ENCODE data around the gene GBX2.
"Not testable (repeated sequence)": the region's sequence is repeated elsewhere in the genome, so short reads cannot be mapped to it uniquely, and the experiment has no call there.

The GBX2 gene

GRCh38 chr2:236157815-236158498 is 10.2 kb downstream of the GBX2 start:
- in situ Hi-C loops (cut with HindIII; ENCODE audit: low sequenced_read_pairs) = no loop called here

GRCh38 chr2:236157366-236157765 is 10.8 kb downstream of the GBX2 start:
- in situ Hi-C loops (cut with HindIII; ENCODE audit: low sequenced_read_pairs) = no loop called here

DNA sequence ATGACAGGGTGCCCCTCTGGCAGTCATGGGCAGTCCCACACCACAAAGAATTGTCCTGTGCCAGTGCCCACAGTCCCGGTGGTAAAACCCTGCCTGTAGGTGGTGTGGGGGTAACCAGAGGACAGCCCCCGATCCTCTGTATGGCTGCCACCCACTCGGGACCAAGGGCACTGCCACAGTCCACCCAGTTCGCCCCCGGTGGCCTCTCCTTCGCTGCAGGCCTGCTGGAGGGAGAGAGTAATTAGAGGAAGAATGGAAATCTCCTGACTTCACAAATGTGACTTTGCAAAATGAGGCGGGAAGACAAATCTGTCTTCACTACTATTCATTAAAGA is 11.4 kb downstream of the GBX2 start:
- in situ Hi-C loops (cut with HindIII; ENCODE audit: low sequenced_read_pairs) = no loop called here

GRCh38 chr2:236156095-236156859 is 11.9 kb downstream of the GBX2 start:
- in situ Hi-C loops (cut with HindIII; ENCODE audit: low sequenced_read_pairs) = no loop called here

DNA sequence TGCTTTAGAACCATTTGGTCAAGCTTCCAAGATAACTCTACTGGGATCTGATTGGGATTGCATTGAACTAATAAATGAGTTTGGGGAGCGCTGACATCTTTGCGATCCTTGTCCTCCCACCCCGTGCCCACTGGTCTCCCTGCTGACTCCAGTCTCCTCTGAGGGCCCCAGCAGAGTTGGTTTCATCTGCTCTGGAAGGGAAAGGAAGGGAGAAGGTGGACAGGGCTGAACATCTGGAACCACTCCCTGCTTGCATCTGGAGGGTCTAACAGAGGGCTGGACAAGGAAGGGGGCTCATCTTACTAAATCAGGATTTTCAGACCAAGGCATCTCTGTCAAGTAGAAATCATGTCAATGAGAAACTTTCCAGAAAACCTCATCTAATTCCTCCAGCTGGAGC is 12.8 kb downstream of the GBX2 start:
- in situ Hi-C loops (cut with HindIII; ENCODE audit: low sequenced_read_pairs) = no loop called here

DNA sequence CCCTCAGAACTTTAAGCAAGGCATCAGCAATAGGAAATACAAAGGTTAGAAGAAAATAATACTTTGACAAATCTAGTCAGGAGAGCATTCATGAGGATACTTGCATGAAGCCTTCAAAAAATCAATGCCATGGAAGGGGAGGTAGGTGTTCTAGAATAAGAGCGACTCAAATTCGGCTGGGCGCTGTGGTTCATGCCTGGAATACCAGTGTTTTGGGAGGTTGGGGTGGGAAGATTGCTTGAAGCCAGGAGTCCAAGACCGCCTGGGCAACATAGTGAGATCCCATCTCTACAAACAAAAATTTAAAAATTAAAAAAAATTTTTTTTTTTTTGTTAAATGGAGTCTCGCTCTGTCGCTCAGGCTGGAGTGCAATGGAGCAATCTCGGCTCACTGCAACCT is 21.8 kb downstream of the GBX2 start:
- in situ Hi-C loops (cut with HindIII; ENCODE audit: low sequenced_read_pairs) = no loop called here

DNA sequence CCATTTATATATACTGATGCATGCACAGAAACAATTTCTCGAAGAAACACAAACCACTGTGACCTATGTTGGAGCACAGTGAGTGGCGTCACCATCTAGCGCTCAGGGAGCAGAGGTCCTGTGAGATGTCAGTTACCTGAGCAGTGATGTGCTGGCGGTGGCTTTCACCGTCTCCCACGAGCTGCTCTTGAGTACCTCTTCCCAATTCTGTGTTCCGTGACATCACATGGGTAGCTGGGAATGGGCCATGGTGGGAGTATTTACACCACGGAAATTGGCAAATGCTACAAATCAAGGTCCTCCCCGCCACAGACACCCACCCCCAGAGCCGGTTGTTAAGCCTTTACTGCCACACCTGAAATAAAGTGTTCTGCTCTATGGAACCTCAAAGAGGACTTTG is 24.4 kb downstream of the GBX2 start:
- in situ Hi-C loops (cut with HindIII; ENCODE audit: low sequenced_read_pairs) = no loop called here

GRCh38 chr2:236141616-236142015 is 26.6 kb downstream of the GBX2 start:
- in situ Hi-C loops (cut with HindIII; ENCODE audit: low sequenced_read_pairs) = not testable (repeated sequence)

- in situ Hi-C loops (cut with HindIII; ENCODE audit: low sequenced_read_pairs) = no loop called here
Measured at GRCh38 chr2:236137066-236137465, 31.1 kb downstream of the GBX2 start.

DNA sequence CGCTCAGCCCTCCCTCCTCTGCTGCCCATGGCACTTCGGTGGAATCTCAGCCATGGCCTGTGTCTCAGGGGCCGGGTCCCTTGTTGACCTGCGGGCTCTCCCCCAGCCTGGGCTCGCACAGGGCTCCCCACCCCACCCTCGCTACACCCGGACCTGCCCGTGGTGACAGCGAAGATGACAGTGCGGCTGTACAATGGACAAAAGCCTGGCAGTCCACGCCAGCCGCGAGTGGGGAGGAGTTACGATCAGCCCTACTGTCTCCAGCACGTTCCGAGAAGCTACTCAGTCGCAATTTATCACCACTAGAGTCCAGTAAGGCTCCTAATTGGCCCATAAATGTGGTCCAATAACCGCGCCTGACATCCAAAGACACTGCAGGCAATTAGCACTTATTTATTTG is 31.6 kb downstream of the GBX2 start:
- in situ Hi-C loops (cut with HindIII; ENCODE audit: low sequenced_read_pairs) = no loop called here

DNA sequence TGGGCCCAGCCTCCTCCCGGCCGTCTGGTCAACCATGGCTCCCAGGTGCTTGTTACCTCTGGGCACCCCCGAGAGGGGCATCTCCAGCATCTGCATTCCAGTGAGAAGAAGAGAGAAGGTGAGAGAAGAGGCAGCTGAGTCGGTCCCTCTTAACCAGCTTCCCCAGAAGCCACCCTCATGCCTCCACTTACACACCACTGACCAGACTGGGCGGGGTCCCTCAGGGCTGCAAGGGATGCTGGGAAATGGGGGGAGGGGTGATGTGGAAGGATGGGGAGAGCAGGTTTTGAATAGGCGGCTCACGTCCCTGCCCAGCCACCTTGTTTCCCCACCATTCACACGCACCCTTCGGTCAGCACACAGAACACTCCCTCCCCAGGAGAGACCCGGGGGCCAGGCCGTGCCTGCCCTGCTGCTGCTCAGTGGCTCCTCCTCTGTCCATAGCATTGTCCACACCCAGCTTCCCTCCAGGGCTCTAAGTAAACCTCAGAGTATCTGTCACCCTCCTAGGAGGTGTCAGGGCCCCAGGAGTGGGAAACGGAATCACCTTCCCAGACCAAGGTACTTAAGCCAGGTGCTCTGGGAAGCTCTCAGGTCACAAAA is 34.7 kb downstream of the GBX2 start:
- in situ Hi-C loops (cut with HindIII; ENCODE audit: low sequenced_read_pairs) = no loop called here

GRCh38 chr2:236131073-236131692 is 37.0 kb downstream of the GBX2 start:
- in situ Hi-C loops (cut with HindIII; ENCODE audit: low sequenced_read_pairs) = no loop called here

DNA sequence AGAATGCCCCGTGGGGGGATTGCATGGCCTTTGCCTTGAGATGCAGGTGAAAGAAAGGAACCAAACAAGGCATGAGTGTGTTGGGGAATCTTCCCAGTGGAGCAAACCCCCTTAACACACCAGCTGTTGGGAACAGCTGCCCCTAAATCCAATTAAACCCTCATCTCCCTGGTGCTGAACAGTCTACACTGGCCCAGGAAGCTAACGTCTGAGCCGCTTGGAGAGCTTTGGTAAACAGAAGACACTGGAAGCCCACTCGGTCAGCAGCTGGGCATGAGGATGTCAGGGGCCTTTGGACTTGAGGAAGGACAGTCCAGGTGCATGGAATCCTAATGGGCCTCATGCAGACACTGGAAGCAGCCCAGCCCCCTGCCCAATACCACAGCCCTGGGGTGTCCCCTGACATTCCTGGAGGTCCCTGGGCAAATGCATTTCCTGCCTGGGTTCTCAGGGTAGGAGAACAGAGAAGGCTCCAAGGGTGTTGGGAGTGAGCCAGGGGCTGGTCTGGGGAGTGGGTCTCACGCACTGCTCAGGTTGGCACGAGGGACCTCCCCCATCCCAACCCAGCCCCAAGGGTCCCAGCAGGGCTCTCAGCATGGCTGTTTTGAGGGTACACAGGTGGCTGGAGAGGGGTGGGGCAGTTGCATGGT is 37.7 kb downstream of the GBX2 start:
- in situ Hi-C loops (cut with HindIII; ENCODE audit: low sequenced_read_pairs) = no loop called here

DNA sequence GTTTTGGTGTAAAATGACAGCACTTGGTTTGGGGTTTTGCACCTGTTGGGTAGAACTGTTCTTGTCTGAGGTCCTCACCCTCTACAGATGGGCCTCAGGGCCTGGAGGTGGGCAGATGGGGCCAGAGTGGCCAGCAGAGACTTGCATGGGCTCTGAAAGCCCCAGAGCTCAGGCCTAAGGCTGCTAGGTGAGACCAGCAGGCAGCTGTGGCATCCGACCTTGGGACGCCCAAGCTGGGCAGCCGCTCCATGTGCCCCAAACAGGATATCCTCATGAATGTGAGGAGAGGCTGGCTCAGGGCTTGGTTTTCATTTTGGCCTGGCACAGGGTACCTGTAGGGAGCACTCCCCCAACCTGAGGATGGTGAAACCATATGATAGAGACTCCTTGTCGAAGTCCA is 38.3 kb downstream of the GBX2 start:
- in situ Hi-C loops (cut with HindIII; ENCODE audit: low sequenced_read_pairs) = no loop called here

DNA sequence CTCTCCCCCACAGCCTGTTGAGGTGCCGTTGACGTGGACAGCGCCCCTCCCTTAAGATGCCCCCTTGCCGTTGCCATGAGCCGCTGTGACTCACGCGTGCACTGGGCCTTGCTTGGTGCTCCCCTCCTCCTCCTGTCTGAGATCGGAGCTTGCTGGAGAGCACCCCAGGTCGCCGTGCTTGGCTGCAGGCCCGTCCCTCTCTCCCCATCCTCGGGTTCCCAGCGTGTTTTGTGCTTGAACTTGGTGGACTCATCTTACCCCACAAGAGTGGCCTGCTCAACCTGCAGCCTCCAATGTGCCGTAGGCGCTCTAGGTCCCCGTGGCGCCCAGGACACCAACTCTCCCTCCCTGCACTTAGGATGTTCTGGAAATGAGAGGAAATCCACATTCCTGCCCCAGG is 39.9 kb downstream of the GBX2 start:
- in situ Hi-C loops (cut with HindIII; ENCODE audit: low sequenced_read_pairs) = no loop called here

- in situ Hi-C loops (cut with HindIII; ENCODE audit: low sequenced_read_pairs) = no loop called here
Measured at GRCh38 chr2:236127010-236127409, 41.2 kb downstream of the GBX2 start.

DNA sequence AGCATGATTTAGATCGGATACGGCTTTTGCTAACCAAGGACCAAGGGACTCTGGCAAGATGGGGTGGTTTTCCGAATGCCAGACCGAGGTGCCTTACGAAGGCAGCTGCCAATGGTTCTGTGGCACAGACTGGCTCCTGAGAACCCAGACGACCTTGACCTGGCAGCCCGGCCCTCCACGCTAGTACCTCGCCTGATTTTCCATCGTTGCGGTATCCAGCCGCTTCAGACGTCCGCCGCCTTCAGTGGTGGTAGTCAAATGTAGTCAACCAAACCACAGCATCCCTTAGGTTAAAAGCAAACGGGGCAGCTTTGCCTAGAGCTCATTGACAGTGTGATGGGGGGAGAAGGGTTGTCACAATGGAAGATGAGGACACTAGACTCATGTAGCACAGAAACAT is 42.6 kb downstream of the GBX2 start:
- in situ Hi-C loops (cut with HindIII; ENCODE audit: low sequenced_read_pairs) = no loop called here

DNA sequence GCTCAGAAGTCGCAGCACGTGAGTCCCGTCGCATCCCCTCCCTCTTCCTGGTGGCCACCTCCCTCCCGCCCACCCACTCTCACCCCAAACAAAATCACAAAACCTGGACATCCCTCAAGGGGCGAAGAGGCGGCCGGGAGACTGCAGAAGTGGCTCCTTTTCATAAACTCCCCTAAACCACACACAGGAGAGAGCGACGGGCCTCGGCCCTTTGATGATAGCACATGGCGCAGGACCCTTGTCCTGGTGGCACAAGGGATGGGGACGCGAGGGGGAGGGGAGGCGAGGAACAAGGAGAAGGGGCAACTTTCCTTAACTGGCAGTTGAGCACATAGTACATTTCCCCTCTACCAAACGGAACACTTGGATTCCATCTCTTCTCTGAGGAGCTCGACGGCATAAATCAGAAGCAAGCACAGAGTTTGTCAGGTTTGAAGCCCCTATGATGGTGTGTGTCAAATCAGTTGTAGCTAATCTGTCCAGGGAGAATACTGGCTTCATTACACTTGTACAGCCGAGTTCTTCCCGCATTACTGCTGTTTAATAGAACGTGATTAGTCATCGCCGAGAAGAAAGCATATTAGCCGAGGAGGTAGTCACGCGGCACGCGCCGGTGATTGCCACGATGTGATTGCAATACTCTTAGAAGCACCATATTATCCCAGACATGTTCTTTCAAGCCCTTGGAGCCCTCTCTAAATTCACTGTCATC is 43.8 kb downstream of the GBX2 start:
- in situ Hi-C loops (cut with HindIII; ENCODE audit: low sequenced_read_pairs) = no loop called here

DNA sequence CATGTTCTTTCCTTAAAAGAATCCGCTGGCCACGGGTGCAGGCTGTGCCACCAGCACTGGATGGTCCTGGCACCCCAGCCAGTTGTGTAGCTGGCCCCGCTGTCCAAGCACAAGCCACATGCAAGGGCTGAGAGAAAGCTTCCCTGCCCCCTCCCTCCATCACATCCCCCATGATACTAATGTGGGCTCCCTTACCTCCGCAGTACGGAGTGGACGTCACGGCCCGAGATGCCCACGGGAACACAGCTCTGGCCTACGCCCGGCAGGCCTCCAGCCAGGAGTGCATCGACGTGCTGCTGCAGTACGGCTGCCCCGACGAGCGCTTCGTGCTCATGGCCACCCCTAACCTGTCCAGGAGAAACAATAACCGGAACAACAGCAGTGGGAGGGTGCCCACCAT is 44.5 kb downstream of the GBX2 start:
- in situ Hi-C loops (cut with HindIII; ENCODE audit: low sequenced_read_pairs) = no loop called here

DNA sequence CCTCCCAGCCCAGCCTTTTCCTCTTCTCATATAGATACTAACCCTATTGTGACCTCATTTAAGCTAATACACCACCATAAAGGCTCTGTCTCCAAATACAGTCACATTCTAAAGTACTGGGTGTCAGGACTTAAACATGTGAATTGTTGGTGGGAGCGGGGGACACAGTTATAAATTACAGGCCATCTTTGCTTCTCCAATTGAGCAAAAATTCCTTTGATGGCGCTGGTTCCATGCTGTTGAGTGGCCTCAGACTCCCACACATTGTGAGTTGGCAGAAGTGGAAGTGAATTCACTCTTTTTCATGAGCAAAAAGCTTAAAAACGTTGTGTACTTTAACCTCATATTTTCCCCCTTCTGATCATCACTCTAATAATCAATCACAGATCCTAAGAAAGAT is 46.0 kb downstream of the GBX2 start:
- in situ Hi-C loops (cut with HindIII; ENCODE audit: low sequenced_read_pairs) = no loop called here

DNA sequence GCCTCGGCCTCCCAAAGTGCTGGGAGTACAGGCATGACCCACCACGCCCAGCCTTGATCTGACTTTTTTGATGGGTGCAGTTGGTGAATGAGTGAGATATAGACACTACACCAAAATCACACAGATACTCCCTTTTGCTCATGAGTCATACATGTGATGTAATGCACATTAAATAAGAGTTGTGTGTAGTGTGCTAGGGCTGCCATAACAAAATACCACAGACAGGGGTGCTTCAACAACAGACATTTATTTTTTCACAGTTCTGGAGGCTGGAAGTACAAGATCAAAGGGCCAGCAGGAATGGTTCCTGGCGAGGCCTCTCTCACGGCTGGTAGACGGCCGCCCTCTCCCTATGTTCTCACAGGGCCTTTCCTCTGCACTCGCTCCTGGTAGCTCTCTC is 46.6 kb downstream of the GBX2 start:
- in situ Hi-C loops (cut with HindIII; ENCODE audit: low sequenced_read_pairs) = no loop called here

Measured in DLD1 (cell line).